ENCODE measurements around the gene CCDC136.

Gene CCDC136

DNA sequence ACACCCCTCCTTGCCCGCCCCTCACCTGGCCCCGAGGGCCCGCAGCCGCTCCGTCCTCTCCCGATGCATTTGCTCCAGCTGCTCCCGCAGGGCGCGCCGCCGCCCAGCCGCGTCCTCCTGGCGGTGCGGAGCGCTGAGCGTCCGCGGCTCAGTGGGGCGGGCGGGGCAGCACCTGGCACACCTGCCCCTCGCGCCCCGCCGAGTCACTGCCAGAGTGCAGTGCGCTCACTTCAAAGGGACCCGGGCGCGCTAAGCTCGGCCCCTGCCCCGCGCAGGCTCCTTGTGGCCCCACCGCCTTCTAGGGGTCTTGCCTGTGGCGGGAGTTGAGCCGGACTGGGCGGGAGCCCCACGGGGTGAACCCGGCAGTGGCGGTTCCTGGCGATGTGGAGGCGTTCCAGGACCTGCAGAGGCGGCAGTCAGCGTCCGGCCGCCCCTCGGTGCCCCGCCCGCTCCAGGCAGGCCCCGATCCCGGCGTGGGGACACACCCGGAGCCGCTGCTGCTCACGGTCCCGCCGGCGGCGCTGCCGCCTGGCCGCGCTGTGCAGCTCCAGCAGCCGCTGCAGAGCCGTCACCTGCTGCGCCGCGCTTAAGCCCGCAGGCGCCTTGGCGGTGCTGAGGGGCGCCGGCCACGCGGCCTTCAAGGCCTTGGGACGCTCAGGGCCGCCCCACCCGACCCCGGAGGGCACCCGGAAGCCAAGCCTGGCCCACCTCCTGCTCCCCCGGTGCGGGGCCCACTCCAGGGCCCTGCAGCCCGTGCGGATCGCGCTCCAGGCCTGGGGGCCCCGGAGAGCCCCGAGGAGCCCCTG, 77.6 kb downstream of the CCDC136 start:
- in situ Hi-C loops (cut with MboI; ENCODE audit: low pct_unique_long_range_greater_than_20kb, low sequenced_read_pairs) = no loop called here
- DNase-seq = peak; percentile 58

DNA sequence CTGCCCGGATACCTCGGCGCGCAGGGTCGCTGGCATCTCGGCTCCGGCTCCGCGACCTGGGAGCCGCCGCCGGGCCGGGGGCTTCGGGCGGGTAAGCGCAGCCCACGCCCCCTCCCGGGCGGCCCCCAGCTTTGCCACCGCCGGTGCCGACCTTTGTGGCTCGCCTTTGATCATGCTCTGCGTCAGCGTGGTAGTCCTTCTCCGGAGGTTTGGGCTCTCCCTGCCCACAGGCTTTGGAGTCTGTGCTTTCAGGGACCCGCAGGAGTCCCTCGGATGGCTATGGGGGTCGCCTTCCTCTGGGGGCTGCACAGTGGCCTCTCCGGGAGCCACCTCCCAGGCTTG, 78.1 kb downstream of the CCDC136 start:
- in situ Hi-C loops (cut with MboI; ENCODE audit: low pct_unique_long_range_greater_than_20kb, low sequenced_read_pairs) = no loop called here
- no peak for DNase-seq

DNA sequence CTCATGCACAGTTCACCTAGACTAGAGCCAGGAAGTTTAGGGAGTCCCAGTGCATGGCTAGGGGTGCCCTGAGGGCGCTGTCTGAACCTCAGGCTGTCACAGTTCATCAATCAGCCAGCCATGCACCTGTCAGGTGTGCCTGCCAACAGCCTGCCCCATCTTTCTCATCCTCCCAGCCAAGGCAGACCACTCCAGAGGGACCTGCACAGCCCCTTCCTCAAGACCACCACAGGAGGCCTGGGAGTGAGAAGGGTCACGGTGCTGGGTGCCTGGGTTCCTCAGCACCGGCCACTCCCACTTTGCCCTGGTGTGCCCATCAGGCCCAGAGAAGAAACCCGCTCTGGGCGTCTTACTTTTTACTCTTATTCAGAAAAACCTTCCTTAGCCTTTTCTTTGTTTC, 79.3 kb downstream of the CCDC136 start:
- DNase-seq = no peak
- in situ Hi-C loops (cut with MboI; ENCODE audit: low pct_unique_long_range_greater_than_20kb, low sequenced_read_pairs) = no loop called here

Measured in KBM-7 (cell line).